HG03442 (cell line): ENCODE measurements around the gene THSD8.

ENCODE experiments used
- ATAC-seq: cut with Tn5 transposase; IDR thresholded peaks from one replicate; pipeline ENCODE4 v1.9.1; 2021; ENCODE audit warnings: mild to moderate bottlenecking, moderate library complexity; ENCODE audit not compliant: unreplicated experiment

The THSD8 gene

DNA sequence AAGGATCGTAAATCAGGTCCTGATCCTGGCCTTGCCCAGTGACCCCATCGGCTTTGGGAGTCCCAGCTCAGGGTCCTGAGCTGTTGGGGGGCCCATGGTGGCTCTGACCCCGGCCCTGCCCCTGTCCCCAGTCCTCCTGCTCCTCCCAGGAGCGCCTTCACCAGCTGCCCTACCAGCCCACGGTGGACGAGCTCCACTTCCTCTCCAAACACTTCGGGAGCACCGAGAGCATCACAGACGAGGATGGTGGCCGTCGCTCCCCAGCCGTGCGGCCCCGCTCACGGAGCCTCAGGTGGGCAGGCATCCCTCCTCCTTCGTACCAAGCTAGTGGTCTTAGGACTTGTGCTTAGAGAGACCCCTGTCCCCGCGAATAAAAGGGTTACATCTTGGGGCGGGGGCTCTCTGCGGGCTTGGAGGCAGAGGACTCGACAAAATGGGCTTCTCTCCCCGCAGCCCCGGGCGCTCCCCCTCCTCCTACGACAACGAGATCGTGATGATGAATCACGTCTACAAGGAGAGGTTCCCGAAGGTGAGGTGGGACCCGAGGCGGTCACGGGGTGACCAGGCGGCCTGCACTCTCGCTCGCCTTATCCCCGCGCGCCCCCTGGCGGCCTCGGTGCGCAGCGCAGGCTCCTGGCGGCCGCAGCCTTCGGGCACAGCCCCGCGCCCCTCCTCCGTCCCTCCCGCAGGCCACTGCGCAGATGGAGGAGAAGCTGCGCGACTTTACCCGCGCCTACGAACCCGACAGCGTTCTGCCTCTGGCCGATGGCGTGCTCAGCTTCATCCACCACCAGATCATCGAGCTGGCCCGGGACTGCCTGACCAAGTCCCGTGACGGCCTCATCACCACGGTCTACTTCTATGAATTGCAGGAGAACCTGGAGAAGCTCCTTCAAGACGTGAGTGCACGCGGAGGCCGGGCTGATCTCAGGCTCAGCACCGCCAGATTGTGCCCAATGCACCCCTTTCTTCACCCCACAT, 45.6 kb downstream of the THSD8 start:
- no peak for ATAC-seq
